ENCODE results near the gene TNNT1.
"Not testable (repeated sequence)": the region's sequence is repeated elsewhere in the genome, so short reads cannot be mapped to it uniquely, and the experiment has no call there.

The TNNT1 gene

GRCh38 chr19:55149078-55150003 is at the start of gene TNNT1:
TNNT1 (minus strand) TSS chr19:55149206; CDS start chr19:55147157, 2,049 bp downstream.
- no peak for DNase-seq

GRCh38 chr19:55198651-55199050 is 49.6 kb upstream of the TNNT1 start:
- no peak for DNase-seq

- DNase-seq, result no peak
Observed at GRCh38 chr19:55197528-55197927, 48.5 kb upstream of the TNNT1 start.

- DNase-seq, result no peak
Observed at GRCh38 chr19:55196803-55197202, 47.8 kb upstream of the TNNT1 start.

- peak in 1 of 2 donors; percentile 28 for DNase-seq
Observed at GRCh38 chr19:55193481-55193880, 44.5 kb upstream of the TNNT1 start.

GRCh38 chr19:55189403-55189835 is 40.4 kb upstream of the TNNT1 start:
- DNase-seq, result peak in 1 of 2 donors; percentile 19

- no peak for DNase-seq
Observed at GRCh38 chr19:55188625-55189024, 39.6 kb upstream of the TNNT1 start.

GRCh38 chr19:55186080-55186479 is 37.1 kb upstream of the TNNT1 start:
- no peak for DNase-seq

- DNase-seq, result no peak
Observed at GRCh38 chr19:55181740-55182139, 32.7 kb upstream of the TNNT1 start.

- DNase-seq, result no peak
Observed at GRCh38 chr19:55179606-55180484, 30.8 kb upstream of the TNNT1 start, which contains the start of gene SYT5. SYT5 (minus strand) TSS chr19:55180289; CDS start chr19:55179041, 1,248 bp downstream.

- DNase-seq, result peak; percentile 81 to 83
Observed at GRCh38 chr19:55178781-55179599, 30.0 kb upstream of the TNNT1 start.

- no peak for DNase-seq
Observed at GRCh38 chr19:55176076-55176475, 27.1 kb upstream of the TNNT1 start.

GRCh38 chr19:55175117-55175867 is 26.3 kb upstream of the TNNT1 start:
- DNase-seq, result no peak

- no peak for DNase-seq
Observed at GRCh38 chr19:55174425-55175116, 25.6 kb upstream of the TNNT1 start.

- no peak for DNase-seq
Observed at GRCh38 chr19:55173714-55174409, 24.9 kb upstream of the TNNT1 start.

- no peak for DNase-seq
Observed at GRCh38 chr19:55173186-55173713, 24.2 kb upstream of the TNNT1 start.

GRCh38 chr19:55172741-55173140 is 23.7 kb upstream of the TNNT1 start:
- DNase-seq, result no peak

GRCh38 chr19:55172318-55172717 is 23.3 kb upstream of the TNNT1 start:
- not testable (repeated sequence) for DNase-seq

- no peak for DNase-seq
Observed at GRCh38 chr19:55171440-55171839, 22.4 kb upstream of the TNNT1 start.

- DNase-seq, result no peak
Observed at GRCh38 chr19:55169136-55169535, 20.1 kb upstream of the TNNT1 start.
